ENCODE data around the gene BMPR1B. TPM values are rescaled to one million over a fixed set of nuclear protein-coding genes. Genes with fewer than 3 reads are reported as not detected.

The BMPR1B gene
- total RNA-seq, 3 donors from 2014 or later (not counting 1 experiment from before 2014, with no cell fraction given), result 0.25 TPM; not detected in 2

- WGBS (ENCODE audit: insufficient coverage), result no CpG with 5 or more reads among the region's 1 CpG
- no peak overlapping the region for H3K27ac Mint-ChIP-seq
- no peaks in the 10 kb centered on the region for H3K4me1 Mint-ChIP-seq
- Histone ChIP-seq H3K27ac (ENCODE audit: low read length) (no peak overlapping the region), H3K36me3 (ENCODE audit: control insufficient read depth, insufficient read depth, low read length) (no peaks in the 10 kb centered on the region), H3K27me3 (ENCODE audit: control insufficient read depth, insufficient read depth, low read length) (no peaks in the 10 kb centered on the region), H3K9me3 (ENCODE audit: control insufficient read depth, insufficient read depth, low read length) (peaks cover 3% of the 10 kb centered on the region), H3K4me1 (ENCODE audit: control insufficient read depth, insufficient read depth, low read length) (no peaks in the 10 kb centered on the region), H3K4me3 (ENCODE audit: low read length) (no peak overlapping the region)
- no peaks in the 10 kb centered on the region for H3K36me3 Mint-ChIP-seq
- DNase-seq (no peak), ATAC-seq (no peak)
- no peak overlapping the region for H3K4me3 Mint-ChIP-seq
- H3K27me3 Mint-ChIP-seq (ENCODE audit: low read depth in 2 of 2), result no peaks in the 10 kb centered on the region
- TF ChIP-seq CTCF (IDR thresholded peaks at IDR 0.05), result no peak
- intact Hi-C loops (cut with micrococcal nuclease), result no loop called here
- H3K9me3 Mint-ChIP-seq, result peaks cover 2 to 5% of the 10 kb centered on the region in 2 donors
These were observed 201.6 kb downstream of the BMPR1B start for GRCh38 chr4:94959307-94959706.

- no peaks in the 10 kb centered on the region for H3K27me3 Mint-ChIP-seq (ENCODE audit: low read depth in 2 of 2)
- intact Hi-C loops (cut with micrococcal nuclease), result no loop called here
- no peaks in the 10 kb centered on the region for H3K27me3 ChIP-seq (ENCODE audit: control insufficient read depth, insufficient read depth, low read length)
These were observed 203.0 kb downstream of the BMPR1B start for GRCh38 chr4:94960708-94961107.

GRCh38 chr4:94961420-94961819 lies 203.7 kb downstream of the BMPR1B start:
- Mint-ChIP-seq H3K4me3 (no peak overlapping the region), H3K27me3 (ENCODE audit: low read depth in 2 of 2) (no peaks in the 10 kb centered on the region), H3K4me1 (no peaks in the 10 kb centered on the region), H3K9me3 (peaks cover 2 to 7% of the 10 kb centered on the region in 2 donors), H3K36me3 (no peaks in the 10 kb centered on the region), H3K27ac (no peak overlapping the region)
- peaks cover 3% of the 10 kb centered on the region for H3K9me3 ChIP-seq (ENCODE audit: control insufficient read depth, insufficient read depth, low read length)
- H3K4me3 ChIP-seq (ENCODE audit: low read length), result no peak overlapping the region
- no CpG with 5 or more reads among the region's 2 CpGs for WGBS (ENCODE audit: insufficient coverage)
- no peaks in the 10 kb centered on the region for H3K4me1 ChIP-seq (ENCODE audit: control insufficient read depth, insufficient read depth, low read length)
- H3K27me3 ChIP-seq (ENCODE audit: control insufficient read depth, insufficient read depth, low read length), result no peaks in the 10 kb centered on the region
- no peak for ATAC-seq
- no peak for DNase-seq
- no peaks in the 10 kb centered on the region for H3K36me3 ChIP-seq (ENCODE audit: control insufficient read depth, insufficient read depth, low read length)
- TF ChIP-seq CTCF (IDR thresholded peaks at IDR 0.05), result no peak
- intact Hi-C loops (cut with micrococcal nuclease), result no loop called here
- H3K27ac ChIP-seq (ENCODE audit: low read length), result no peak overlapping the region

More at GRCh38 chr4:94960708-94961107, 203.0 kb downstream of the BMPR1B start:
- no peak overlapping the region for H3K4me3 Mint-ChIP-seq
- peaks cover 2 to 6% of the 10 kb centered on the region in 2 donors for H3K9me3 Mint-ChIP-seq
- H3K36me3 Mint-ChIP-seq, result no peaks in the 10 kb centered on the region
- TF ChIP-seq CTCF (IDR thresholded peaks at IDR 0.05), result no peak
- 88% methylated on average over 1 of the region's 1 CpG for WGBS (ENCODE audit: insufficient coverage)
- no peak overlapping the region for H3K27ac ChIP-seq (ENCODE audit: low read length)
- no peaks in the 10 kb centered on the region for H3K4me1 ChIP-seq (ENCODE audit: control insufficient read depth, insufficient read depth, low read length)
- H3K4me3 ChIP-seq (ENCODE audit: low read length), result no peak overlapping the region
- no peaks in the 10 kb centered on the region for H3K4me1 Mint-ChIP-seq
- DNase-seq, result no peak
- no peak overlapping the region for H3K27ac Mint-ChIP-seq
- ATAC-seq, result no peak
- no peaks in the 10 kb centered on the region for H3K36me3 ChIP-seq (ENCODE audit: control insufficient read depth, insufficient read depth, low read length)
- peaks cover 3% of the 10 kb centered on the region for H3K9me3 ChIP-seq (ENCODE audit: control insufficient read depth, insufficient read depth, low read length)

- Histone ChIP-seq H3K9me3 (ENCODE audit: control insufficient read depth, insufficient read depth, low read length) (peaks cover 3% of the 10 kb centered on the region), H3K4me3 (ENCODE audit: low read length) (no peak overlapping the region), H3K36me3 (ENCODE audit: control insufficient read depth, insufficient read depth, low read length) (no peaks in the 10 kb centered on the region), H3K4me1 (ENCODE audit: control insufficient read depth, insufficient read depth, low read length) (no peaks in the 10 kb centered on the region), H3K27me3 (ENCODE audit: control insufficient read depth, insufficient read depth, low read length) (no peaks in the 10 kb centered on the region), H3K27ac (ENCODE audit: low read length) (no peak overlapping the region)
- H3K9me3 Mint-ChIP-seq, result peaks cover 2 to 7% of the 10 kb centered on the region in 2 donors
- intact Hi-C loops (cut with micrococcal nuclease), result no loop called here
- H3K36me3 Mint-ChIP-seq, result no peaks in the 10 kb centered on the region
- H3K27me3 Mint-ChIP-seq (ENCODE audit: low read depth in 2 of 2), result no peaks in the 10 kb centered on the region
- H3K4me3 Mint-ChIP-seq, result no peak overlapping the region
- ATAC-seq (no peak), DNase-seq (no peak)
- no peak for TF ChIP-seq CTCF (IDR thresholded peaks at IDR 0.05)
- H3K4me1 Mint-ChIP-seq, result no peaks in the 10 kb centered on the region
- no peak overlapping the region for H3K27ac Mint-ChIP-seq
These were observed 204.7 kb downstream of the BMPR1B start for GRCh38 chr4:94962484-94962883.

Measured in natural killer cell (primary cell).